Measurements from ENCODE around the gene CD44. TPM values are rescaled to one million over a fixed set of nuclear protein-coding genes. Genes with fewer than 3 reads are reported as not detected.

The CD44 gene
- total RNA-seq, 1 donor from 2014 or later, result 489 TPM

DNA sequence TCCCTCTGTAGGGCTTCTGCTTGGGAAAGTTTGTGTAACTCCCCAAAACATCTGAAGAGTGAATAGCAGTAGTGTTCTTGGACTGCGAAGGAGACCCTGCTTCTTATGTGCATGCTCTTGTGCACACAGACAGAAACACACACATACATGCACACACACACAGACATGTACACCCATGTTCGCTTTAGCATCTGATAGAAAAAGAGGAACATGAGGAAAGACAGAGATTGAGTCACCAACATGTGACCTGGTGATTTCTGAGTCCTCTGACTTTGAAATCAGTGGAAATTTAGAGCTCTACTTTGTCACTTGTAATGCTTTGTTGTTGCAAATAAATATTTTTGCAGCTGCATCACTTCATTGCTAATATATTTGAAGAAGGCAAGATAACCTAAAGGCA is 23.8 kb downstream of the CD44 start:
- Mint-ChIP-seq H3K36me3 (ENCODE audit: low read depth) (peaks cover 72% of the 10 kb centered on the region), H3K27me3 (no peaks in the 10 kb centered on the region), H3K4me1 (peaks cover 95% of the 10 kb centered on the region), H3K9me3 (no peaks in the 10 kb centered on the region), H3K27ac (peak overlapping the region; percentile 58), H3K4me3 (peak overlapping the region; percentile 35)
- DNase-seq, result peak; percentile 60
- intact Hi-C loops (cut with micrococcal nuclease), result loop anchor here (5.0 kb wide), 1 partner anchor 165 kb away; no protein-coding TSS in a partner anchor

DNA sequence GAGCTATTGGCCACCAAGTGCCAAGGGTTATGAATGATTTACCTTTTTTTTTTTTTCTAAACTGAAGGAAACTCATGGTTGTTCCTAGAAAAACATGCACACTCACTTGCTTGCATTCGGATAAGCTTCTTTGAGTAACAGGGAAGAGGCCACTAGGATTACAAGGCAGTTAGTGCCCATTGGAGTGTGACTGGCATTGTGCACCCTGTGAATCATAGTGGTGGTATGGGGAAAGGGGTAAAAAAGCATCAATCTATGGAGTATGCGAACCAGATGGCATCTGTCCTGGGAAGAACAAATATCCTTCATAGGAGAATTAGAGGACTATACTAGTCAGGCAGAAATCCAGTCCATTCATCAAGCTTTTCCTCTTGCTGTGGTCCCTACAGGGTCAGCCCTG is 24.2 kb downstream of the CD44 start:
- Mint-ChIP-seq H3K27me3 (no peaks in the 10 kb centered on the region), H3K27ac (peak overlapping the region; percentile 99), H3K4me1 (peaks cover 94% of the 10 kb centered on the region), H3K4me3 (peak overlapping the region; percentile 78), H3K9me3 (no peaks in the 10 kb centered on the region), H3K36me3 (ENCODE audit: low read depth) (peaks cover 75% of the 10 kb centered on the region)
- intact Hi-C loops (cut with micrococcal nuclease), result loop anchor here (5.0 kb wide), 1 partner anchor 166 kb away; no protein-coding TSS in a partner anchor
- DNase-seq, result no peak

DNA sequence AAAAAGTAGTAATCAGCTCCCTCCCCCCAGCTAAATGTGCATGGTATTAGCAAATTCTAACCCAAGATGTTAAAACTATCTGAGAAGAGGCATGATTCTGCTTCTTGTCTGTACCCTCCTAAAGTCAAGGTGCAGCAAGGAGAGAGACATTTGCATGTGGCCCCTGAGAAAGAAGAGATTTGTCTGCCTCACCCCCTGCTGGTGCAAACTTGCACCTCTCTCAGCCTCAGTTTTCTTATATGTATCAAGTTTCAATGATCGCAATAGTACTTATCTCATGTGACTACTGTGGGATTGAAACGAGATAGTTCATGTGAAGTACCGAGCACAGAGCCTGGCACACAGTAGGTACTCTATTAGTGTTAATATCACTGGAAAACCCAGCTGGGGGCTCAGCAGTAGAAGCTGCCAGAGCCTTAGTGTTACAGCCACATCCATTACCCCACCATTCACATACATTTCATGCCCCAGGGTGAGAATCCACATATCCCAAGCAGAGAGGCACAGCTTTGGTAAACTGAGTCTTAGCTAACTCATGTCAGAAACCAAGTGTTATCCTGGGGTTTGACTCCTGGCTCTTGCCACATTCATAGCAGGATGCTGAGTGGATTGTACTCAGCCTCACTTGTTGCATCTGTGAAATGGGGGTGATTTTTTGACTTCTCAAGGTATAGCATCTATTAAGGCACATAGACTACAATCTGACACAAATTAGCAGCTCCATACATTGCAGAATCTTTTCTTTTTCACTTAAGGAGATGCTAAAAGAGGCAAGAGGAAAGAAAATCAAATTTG is 24.9 kb downstream of the CD44 start:
- H3K27me3 Mint-ChIP-seq, result no peaks in the 10 kb centered on the region
- H3K9me3 Mint-ChIP-seq, result no peaks in the 10 kb centered on the region
- intact Hi-C loops (cut with micrococcal nuclease), result loop anchor here (2.0 to 5.0 kb wide), 2 partner anchors 167 to 247 kb away; partner anchors contain the start of genes APIP and PDHX
- DNase-seq, result peak; percentile 83
- peaks cover 76% of the 10 kb centered on the region for H3K36me3 Mint-ChIP-seq (ENCODE audit: low read depth)
- peaks cover 95% of the 10 kb centered on the region for H3K4me1 Mint-ChIP-seq
- H3K4me3 Mint-ChIP-seq, result peak overlapping the region; percentile 78
- H3K27ac Mint-ChIP-seq, result peak overlapping the region; percentile 99

DNA sequence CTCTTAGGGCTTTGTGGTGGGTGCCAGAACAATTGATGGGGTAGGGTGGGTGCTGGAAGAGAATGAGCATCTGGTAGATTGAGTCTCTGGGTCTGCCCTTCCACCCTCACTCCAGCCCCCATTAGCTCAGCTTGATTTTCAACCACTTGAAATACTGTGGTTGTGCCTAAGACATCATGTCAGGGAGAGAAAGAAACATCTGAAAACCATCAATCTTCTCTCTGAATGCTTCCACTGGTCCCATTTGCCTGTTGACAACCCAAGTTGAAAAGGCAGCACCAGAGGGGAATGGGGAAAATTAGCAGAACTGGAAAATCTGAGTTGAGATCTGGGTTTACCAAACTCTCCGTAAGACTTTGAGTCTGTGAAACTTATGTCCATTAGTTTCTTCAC is 26.1 kb downstream of the CD44 start:
- intact Hi-C loops (cut with micrococcal nuclease), result loop anchor here (1.0 to 2.0 kb wide), 4 partner anchors 12 to 248 kb away; partner anchors contain the start of genes APIP and PDHX
- Mint-ChIP-seq H3K27me3 (no peaks in the 10 kb centered on the region), H3K9me3 (peaks cover 3% of the 10 kb centered on the region), H3K4me3 (peak overlapping the region; percentile 78), H3K27ac (peak overlapping the region; percentile 99), H3K36me3 (ENCODE audit: low read depth) (peaks cover 73% of the 10 kb centered on the region), H3K4me1 (peaks cover 95% of the 10 kb centered on the region)
- DNase-seq, result no peak

DNA sequence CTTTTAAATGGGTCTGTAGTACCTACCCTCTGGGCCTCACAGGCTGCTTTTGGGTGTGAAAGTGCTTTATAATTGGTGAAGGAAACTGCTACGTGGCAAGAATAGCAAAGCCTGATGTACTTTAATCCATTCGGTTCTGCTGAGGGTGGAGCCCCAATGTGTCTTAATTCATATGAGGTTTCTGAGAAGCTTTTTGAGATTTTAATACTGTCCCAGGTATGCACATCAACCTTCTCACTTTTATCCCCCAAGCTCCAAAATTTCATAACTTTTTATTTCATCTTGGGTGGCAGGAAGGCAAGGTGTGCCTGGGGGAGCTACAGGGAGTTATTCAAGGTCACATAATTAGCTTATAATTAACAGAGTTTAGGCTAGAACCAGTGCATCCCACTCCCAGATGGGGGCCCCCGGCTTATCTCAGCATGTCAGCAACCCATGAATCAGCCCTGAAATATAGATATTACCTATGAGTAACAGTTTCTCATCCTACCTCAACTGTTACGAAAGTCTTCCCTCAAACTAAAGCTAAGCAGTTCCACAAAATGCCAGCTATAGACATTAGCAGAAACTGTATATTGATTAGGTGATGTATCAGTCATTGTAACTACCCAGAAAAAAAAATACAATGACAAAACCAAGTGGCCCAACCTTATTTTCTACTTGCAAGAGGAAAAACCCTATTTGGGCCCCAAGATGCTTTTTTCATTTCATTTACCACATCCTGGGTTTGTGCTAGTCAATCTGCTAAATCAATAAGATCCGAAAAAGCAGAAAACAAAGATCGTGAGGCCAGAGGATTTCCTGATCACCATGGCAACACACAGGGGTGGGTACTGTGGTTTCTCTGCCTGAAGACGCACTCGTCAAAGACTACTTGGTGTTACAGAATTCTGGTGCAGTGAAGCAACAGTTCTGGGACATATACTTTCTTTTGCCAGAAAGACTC is 26.7 kb downstream of the CD44 start:
- peak; percentile 98 for DNase-seq
- Mint-ChIP-seq H3K9me3 (peaks cover 3% of the 10 kb centered on the region), H3K4me3 (peak overlapping the region; percentile 78), H3K27ac (peak overlapping the region; percentile 99), H3K36me3 (ENCODE audit: low read depth) (peaks cover 70% of the 10 kb centered on the region), H3K4me1 (peaks cover 93% of the 10 kb centered on the region), H3K27me3 (no peaks in the 10 kb centered on the region)
- intact Hi-C loops (cut with micrococcal nuclease), result loop anchor here (1.0 to 2.0 kb wide), 11 partner anchors 12 to 515 kb away; partner anchors contain the start of genes APIP and PDHX

DNA sequence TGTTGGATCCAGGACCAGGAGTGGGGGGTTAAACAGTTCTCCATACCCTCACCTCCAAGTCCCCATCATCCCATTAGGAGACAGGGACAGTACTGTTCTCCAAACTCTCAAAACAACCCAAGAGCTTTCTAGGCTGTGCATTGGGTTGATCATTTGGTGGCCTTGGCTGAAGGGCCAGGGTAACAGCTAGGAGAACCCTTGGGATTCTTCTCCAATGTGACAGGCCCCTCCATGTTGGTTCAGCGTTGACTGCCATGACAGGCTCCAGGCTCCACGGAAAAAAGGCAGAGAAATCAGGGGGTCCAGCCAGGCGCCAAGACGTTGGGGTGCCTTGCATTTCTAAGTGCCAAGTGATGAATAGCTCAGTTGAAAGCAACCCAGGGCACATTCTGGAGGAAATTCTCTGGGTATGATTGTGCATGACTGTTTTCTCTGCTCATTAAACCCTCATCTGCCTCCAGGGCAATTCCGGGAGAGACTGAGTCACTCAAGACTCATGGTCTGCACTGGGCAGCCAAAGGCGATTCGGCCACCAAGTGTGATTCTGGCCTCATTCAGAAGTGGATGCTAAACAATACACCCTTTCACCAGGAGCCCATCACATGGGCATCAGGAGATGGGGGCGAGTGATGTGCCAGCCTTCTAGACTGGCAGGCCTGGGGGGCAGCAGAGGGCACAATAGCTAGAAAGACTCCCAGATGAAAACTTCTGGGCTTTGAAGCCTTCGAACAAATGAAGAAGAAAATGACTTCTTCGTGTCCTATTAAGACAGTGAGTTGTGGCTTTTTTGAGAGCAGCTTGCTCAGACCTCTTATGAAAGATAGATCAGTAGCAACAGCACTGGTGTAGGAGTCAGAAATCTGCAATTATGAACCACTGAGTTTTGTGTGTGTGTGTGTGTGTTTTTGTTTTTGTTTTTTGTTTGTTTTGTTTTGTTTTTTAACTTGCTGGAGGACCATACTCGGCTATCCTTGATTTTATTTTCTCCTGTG is 27.7 kb downstream of the CD44 start:
- intact Hi-C loops (cut with micrococcal nuclease), result loop anchor here (1.0 to 2.0 kb wide), 7 partner anchors 20 to 516 kb away; no protein-coding TSS in a partner anchor
- Mint-ChIP-seq H3K36me3 (ENCODE audit: low read depth) (peaks cover 70% of the 10 kb centered on the region), H3K4me3 (peak overlapping the region; percentile 78), H3K9me3 (peaks cover 4% of the 10 kb centered on the region), H3K4me1 (peaks cover 93% of the 10 kb centered on the region), H3K27me3 (no peaks in the 10 kb centered on the region), H3K27ac (peak overlapping the region; percentile 99)
- DNase-seq, result peak; percentile 83

DNA sequence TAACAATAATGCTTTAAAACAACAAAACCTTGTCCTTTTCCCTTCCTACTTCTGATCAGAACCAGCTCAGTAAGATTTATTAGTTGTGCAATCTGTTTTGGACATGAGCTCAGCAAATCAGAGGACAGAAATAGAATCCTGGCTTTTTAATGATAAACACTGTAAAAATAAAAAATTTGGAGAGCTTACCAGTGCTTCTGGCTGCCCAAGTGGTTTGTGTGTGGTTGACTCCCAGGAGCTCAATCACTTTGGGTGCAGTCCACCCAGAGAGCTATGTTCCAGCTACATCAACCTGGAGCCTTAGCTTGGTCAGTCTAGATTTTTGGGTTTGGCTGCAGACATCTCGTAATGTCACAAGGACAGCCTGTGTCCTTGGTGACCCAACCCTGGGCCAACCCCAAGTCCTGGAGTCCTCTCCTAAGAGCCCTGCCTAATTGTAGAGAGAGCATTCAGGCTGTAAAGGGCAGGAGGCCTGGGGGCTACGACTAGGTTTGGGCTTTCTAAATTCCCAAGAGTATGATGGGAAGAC is 28.5 kb downstream of the CD44 start:
- H3K27ac Mint-ChIP-seq, result peak overlapping the region; percentile 99
- peak overlapping the region; percentile 78 for H3K4me3 Mint-ChIP-seq
- intact Hi-C loops (cut with micrococcal nuclease), result loop anchor here (2.0 kb wide), 4 partner anchors 105 to 517 kb away; no protein-coding TSS in a partner anchor
- H3K4me1 Mint-ChIP-seq, result peaks cover 93% of the 10 kb centered on the region
- no peaks in the 10 kb centered on the region for H3K27me3 Mint-ChIP-seq
- DNase-seq, result no peak
- peaks cover 12% of the 10 kb centered on the region for H3K9me3 Mint-ChIP-seq
- H3K36me3 Mint-ChIP-seq (ENCODE audit: low read depth), result peaks cover 70% of the 10 kb centered on the region

DNA sequence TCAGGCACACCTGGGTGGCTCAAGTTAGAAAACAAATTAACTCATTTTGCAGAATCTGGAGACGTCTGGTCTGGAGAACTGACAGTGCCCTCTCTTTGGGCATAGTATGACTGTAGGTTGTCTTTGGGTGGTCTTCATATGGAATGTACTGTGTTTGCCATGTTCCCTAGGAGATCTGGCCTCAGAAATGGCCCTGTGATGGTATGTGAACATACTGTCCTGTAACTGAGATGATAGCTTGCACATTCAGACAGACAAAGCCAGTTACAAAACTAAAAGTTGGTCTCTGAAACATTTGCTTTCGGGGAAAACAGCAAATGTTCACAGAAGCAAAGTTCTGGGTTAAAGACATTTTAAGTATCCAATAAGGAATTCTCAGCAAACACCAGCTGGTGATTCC is 29.7 kb downstream of the CD44 start:
- intact Hi-C loops (cut with micrococcal nuclease), result no loop called here

DNA sequence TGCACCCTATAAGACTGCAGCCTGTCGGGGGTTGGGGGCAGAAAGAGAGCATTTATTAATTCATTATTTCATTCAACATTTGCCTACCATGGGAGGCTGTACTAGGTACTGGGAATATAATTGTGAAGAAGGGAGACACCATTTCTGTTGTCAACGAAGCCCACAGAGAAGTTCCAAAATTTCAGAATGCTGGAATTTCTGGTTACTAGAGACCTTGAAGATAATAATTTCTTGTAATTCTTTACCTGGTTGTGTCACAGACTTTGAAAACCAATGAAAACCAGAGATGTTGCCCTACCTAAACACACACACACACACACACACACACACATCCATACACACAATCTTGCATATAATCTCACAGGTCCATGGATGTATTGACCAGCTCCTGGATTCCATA is 30.1 kb downstream of the CD44 start:
- DNase-seq, result no peak
- Mint-ChIP-seq H3K9me3 (peaks cover 15% of the 10 kb centered on the region), H3K4me3 (peak overlapping the region; percentile 59), H3K4me1 (peaks cover 91% of the 10 kb centered on the region), H3K27ac (peak overlapping the region; percentile 89), H3K27me3 (no peaks in the 10 kb centered on the region), H3K36me3 (ENCODE audit: low read depth) (peaks cover 67% of the 10 kb centered on the region)
- intact Hi-C loops (cut with micrococcal nuclease), result no loop called here

More for the DNA sequence above, 29.7 kb downstream of the CD44 start:
- Mint-ChIP-seq H3K36me3 (ENCODE audit: low read depth) (peaks cover 69% of the 10 kb centered on the region), H3K27me3 (no peaks in the 10 kb centered on the region), H3K4me1 (peaks cover 91% of the 10 kb centered on the region), H3K9me3 (peaks cover 15% of the 10 kb centered on the region), H3K4me3 (peak overlapping the region; percentile 59), H3K27ac (peak overlapping the region; percentile 89)
- DNase-seq, result no peak

DNA sequence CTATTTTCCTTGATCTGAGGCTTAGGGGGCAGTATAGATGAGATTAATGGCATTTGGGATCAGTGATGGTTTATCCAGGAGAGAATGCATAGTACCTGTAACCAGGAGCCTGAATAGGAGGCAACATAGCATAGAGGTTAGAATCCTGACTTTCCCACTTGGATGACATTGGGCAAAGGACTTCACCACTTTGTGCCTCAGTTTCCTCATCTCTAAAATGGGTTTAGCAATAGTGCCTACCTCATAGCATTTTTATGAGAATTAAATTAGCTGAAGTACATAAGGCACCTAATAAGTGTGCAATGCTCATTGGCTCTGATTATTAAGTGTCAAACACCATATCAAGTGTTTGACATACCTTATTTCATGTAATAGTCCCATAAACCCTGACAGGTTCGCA is 30.8 kb downstream of the CD44 start:
- Mint-ChIP-seq H3K4me3 (no peak overlapping the region), H3K9me3 (peaks cover 15% of the 10 kb centered on the region), H3K27ac (no peak overlapping the region), H3K27me3 (no peaks in the 10 kb centered on the region), H3K36me3 (ENCODE audit: low read depth) (peaks cover 66% of the 10 kb centered on the region), H3K4me1 (peaks cover 91% of the 10 kb centered on the region)
- DNase-seq, result no peak
- intact Hi-C loops (cut with micrococcal nuclease), result no loop called here

DNA sequence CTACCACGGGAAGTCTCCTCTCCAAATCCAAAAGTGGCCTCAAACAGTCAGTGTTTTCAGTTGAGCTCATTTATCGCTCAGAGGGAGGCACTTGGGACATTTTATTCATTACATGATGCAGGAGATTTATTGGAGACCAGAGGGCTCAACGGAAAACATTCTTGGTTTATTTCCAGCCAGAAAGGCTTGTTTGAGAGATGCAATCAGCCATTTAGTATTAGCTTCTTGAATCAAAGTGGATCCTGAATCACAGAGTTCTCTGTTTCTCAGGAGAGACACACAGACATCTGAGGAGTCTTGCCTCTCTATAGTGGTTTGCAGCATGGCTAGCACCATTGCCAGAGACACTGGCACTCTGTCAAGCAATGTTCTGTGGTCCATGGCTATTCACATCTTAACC is 31.5 kb downstream of the CD44 start:
- Mint-ChIP-seq H3K27me3 (no peaks in the 10 kb centered on the region), H3K4me3 (no peak overlapping the region), H3K36me3 (ENCODE audit: low read depth) (peaks cover 72% of the 10 kb centered on the region), H3K9me3 (peaks cover 15% of the 10 kb centered on the region), H3K4me1 (peaks cover 90% of the 10 kb centered on the region), H3K27ac (peak overlapping the region; percentile 61)
- no peak for DNase-seq
- intact Hi-C loops (cut with micrococcal nuclease), result no loop called here

DNA sequence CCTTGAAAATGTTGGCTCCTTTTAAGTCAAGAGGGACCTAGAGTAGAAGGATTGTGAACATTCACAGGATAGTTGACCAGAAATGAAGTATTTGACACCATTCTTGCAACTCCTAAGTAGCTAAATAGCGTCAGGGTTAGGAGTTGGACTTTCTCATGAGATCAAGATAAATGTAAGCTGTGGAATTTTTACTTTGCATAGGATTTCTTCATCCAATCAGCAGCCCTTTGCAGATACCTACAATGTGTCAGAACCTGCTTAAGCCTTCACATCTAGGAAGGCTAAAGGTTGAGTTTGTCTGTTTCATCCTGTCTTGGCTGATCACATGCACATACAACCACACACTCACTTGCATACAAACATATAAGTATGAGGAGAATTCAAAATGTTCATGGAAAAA is 32.3 kb downstream of the CD44 start:
- Mint-ChIP-seq H3K27me3 (no peaks in the 10 kb centered on the region), H3K36me3 (ENCODE audit: low read depth) (peaks cover 74% of the 10 kb centered on the region), H3K4me3 (no peak overlapping the region), H3K27ac (no peak overlapping the region), H3K4me1 (peaks cover 86% of the 10 kb centered on the region), H3K9me3 (peaks cover 15% of the 10 kb centered on the region)
- intact Hi-C loops (cut with micrococcal nuclease), result no loop called here
- no peak for DNase-seq
